ENCODE data around the gene RGMA.

DNA sequence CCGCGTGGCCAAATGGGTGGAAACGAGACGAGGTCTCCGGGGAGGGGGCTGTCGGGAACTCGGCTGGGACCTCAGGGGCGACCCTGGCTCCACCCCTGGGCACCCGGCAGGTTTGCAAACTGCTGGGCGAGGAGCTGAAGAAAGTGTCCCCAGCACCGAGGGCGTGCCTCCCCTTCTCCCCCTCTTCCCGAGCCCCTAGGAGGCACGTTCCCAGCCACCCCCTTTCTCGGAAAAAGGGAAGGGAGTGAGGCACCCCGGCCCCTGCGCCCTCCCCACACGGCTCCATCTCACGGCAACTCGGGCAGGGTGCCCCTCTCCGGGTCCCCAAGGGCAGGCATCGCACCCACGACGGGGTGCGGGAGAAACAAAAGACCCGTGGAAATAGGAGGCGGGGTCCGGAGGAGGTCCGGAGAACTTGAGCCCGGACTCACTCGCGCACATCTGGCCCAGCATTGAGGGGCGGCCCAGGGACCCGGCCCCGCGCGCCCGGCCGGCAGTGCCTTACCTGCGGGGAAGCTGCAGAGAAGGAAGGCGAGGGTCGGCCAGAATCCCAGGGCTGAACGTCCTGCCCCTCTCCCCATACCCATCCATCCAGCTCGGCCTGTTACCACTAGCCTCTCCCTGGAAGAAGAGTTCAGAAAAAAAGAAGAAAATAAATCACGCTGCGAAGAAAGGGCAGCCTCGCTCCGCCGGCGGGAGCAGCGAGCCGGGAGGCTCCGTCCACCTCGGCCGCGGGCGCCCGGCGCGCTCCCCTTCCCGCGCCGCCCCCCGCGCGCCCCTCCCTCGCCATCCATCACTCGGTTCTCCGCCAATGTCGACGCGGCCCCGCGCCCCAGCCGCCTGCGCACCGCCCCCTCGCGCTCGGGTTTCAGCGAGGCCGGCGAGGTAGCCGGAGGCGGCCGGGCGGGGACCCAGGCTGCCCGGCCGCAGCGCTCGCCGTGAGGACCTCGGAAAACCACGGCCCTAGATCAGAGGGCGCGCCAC lies 16.3 kb downstream of the RGMA start:
- TF ChIP-seq CTCF (IDR thresholded peaks at IDR 0.05), result no peak
- no peak for TF ChIP-seq POLR2A (IDR thresholded peaks at IDR 0.05)

Data from right lobe of liver (tissue), 4 donors.